ENCODE results near the gene SHH.

Gene SHH

GRCh38 chr7:155762036-155762435 is 50.2 kb downstream of the SHH start:
- no peak for DNase-seq

DNA sequence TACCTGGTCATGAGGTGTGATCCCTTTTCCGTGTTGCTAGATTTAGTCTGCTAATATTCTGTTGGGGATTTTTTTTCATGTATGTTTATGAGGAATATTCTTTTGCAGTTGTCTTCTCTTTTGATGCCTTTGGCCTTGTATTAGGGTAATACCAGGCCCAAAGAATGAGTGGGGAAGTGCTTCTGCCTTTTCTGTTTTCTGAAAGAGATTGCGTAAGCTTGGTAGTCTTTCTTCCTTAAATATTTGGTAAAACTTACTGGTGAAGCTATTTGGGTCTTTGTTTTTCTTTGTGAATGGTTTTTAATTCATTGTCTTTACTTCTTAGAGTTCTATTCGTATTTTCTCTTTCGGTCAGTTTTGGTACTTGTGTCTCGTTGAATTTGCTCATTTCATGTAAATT is 51.1 kb downstream of the SHH start:
- no peak for DNase-seq

GRCh38 chr7:155759740-155760430 is 52.4 kb downstream of the SHH start:
- DNase-seq: no peak

GRCh38 chr7:155758348-155758747 is 53.9 kb downstream of the SHH start:
- DNase-seq: no peak

GRCh38 chr7:155756322-155756721 is 55.9 kb downstream of the SHH start:
- DNase-seq: no peak

DNA sequence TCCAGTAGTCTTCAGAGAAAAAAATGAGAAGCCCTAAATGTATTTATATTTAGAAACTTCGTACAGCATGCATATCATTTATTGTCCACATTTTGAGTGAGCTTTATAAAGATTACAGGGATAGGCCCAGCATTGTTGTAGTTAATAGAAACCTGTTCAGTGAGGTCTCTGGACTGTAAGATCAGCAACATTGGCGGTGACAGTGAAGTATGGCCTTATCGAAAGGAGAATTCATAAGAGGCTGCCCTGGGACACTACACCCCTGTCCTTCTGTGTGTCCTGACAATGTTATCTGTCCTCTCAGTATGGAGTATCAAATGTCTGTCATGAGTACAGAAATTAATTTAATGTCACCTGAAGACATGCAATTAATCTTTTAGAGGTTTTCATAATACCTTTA is 57.2 kb downstream of the SHH start:
- DNase-seq: no peak

GRCh38 chr7:155754165-155754564 is 58.1 kb downstream of the SHH start:
- DNase-seq: no peak

DNA sequence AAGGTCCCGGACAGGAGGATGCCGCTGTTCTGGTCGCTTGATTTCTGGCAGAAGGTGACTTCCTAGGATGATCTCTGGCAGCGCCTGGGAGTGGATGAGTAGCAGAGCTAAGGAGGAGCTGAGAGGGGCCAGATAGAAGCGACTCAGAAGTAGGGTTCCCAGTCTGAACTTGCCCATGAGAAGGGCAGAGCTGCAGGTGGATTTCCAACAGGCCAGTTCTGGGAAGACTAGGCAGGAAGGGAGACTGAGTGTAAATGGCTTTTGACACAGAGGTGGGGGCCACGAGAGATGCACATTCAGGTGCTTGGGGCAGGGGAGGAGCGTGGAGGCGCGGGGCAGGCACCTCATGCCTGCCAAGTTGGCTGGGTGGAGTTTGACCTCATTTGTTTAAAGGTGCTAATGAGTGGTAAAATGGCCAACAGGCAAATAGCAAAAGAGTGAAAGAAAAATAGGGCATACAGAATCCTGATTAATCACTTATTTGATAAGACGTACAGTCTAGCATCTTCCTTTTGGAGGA is 58.8 kb downstream of the SHH start:
- DNase-seq: no peak

GRCh38 chr7:155752756-155753445 is 59.4 kb downstream of the SHH start:
- DNase-seq: no peak

- DNase-seq: no peak
Observed at GRCh38 chr7:155751409-155751808, 60.9 kb downstream of the SHH start.

DNA sequence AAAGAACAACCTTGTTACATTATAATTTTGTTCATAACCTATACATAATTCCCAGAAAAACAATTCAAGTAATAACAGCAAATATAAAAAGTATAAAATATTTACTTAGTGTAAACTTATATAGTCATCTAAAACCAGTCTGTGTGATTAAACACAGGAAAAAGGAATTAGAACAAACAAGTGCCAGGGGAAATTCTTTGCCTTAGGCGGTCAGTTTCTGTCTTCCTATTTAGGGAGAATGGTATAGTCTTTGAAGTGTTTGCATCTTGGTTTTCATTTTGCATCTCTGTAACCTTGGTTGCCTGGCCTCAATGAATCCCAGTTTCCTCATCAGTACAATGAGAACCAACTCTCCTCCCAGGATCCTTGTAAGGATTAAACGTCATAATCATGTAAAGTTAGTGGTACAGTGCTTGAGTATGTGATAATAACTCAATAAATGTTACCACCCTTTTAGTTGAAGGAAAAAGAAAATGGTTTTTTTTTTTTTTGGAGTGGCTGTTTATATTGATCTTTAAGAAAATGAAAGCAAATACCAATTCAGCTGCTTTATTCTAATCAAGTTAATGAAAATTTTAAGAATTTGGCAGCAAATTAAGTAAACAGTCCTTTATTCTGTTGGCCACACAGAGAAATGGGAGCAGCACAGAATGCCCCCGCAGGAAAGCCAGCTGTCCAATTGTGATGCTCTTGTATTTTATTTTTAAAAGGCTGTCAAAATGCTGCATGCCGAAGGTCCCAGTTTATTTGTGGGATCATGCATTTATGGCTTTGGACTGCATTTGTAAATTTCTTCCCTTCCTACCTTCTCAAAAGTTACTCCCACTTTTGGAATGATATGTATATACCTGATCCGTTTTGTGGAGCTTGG is 61.8 kb downstream of the SHH start:
- no peak for DNase-seq
